GM12892 (cell line): Measurements from ENCODE around the gene ATF6.

Source experiments
- POLR2A ChIP-seq: IDR thresholded peaks from 2 replicates; pipeline ENCODE4 v1.6.1; 2011; ENCODE audit warnings: low read depth, low read length, control low read depth
- POLR2AphosphoS5 ChIP-seq: IDR thresholded peaks from 2 replicates; pipeline ENCODE4 v1.6.1; 2011; ENCODE audit warnings: low read depth, low read length, control low read depth
- TAF1 ChIP-seq: IDR thresholded peaks from 2 replicates; pipeline ENCODE4 v1.6.1; 2011; ENCODE audit warnings: low read depth, mild to moderate bottlenecking, control low read depth, low read length, borderline replicate concordance

DNA sequence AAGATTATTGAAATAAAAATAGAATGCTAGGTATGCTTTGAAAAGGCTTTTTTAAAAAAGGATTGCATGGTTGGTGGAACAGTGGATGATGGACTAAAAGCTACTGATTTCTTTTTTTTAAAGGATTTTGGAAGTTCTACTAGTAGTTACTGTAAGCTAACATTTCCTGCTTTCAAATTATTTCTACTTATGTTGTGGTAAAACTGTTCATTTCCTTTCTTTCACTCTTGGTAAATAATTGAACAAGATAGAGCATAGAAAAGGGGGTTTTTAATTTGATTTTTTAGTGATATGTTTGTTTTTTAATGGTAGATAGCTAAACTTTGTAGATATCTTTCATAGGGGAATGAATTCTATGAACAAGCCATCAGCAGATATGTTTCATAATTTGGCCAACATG lies 153.1 kb downstream of the ATF6 start:
- no peak for TF ChIP-seq POLR2A
- TF ChIP-seq TAF1, result no peak
- TF ChIP-seq POLR2AphosphoS5, result no peak
